Activated CD4-positive, alpha-beta T cell treated with anti-CD3 and anti-CD28 coated beads, Interleukin-2, amount 50 U/mL, for 1 hour (primary cell): ENCODE measurements around the gene ZFPM1.

Source experiments
- DNase-seq: peaks from one replicate; pipeline ENCODE4 v3.0.0-alpha.2; 2020

The ZFPM1 gene

DNA sequence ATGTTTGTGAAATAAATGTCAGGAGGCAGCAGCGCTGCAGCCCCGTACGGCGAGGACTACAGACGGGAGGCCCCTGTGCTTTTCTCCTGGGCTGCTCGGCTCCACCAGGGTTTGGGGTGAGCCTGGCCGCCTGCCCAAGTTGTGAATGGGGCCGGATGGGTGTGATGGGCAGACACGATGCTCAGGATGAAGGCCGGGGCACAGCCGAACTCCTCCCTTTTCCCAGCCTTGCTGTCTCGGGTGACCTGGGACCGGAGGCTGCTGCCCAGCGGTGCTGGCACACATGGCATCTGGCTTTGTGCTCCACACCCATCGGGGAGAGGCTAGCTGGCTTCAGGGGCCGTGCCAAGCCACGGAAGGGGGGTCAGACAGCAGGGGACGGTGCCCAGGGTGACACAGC is 34.2 kb upstream of the ZFPM1 start:
- DNase-seq, result no peak

DNA sequence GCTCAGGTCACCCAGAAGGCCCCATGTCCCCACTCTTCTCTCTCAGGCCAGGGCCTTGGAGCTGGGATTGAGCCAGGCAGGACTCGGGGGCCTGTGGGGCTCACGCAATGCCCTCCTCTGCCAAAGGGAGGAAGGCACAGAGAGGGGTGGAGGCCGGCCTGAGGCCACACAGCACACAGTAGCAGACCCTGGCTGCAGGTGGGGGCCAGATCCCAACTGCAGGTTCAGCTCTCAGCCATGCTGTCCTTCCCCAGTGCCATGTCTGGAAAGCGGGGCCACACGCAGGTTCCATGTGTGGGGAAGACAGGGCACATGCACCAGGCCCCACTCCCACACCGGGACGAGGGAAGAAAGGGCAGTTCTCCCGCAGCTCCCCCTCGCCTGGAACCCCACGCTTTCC is 33.3 kb upstream of the ZFPM1 start:
- no peak for DNase-seq

GRCh38 chr16:88420496-88420895 is 32.6 kb upstream of the ZFPM1 start:
- DNase-seq, result no peak

- no peak for DNase-seq
These were observed 31.8 kb upstream of the ZFPM1 start for GRCh38 chr16:88421301-88421700.

- no peak for DNase-seq
These were observed 31.1 kb upstream of the ZFPM1 start for GRCh38 chr16:88421871-88422433.

- DNase-seq, result no peak
These were observed 30.2 kb upstream of the ZFPM1 start for GRCh38 chr16:88422733-88423447.

DNA sequence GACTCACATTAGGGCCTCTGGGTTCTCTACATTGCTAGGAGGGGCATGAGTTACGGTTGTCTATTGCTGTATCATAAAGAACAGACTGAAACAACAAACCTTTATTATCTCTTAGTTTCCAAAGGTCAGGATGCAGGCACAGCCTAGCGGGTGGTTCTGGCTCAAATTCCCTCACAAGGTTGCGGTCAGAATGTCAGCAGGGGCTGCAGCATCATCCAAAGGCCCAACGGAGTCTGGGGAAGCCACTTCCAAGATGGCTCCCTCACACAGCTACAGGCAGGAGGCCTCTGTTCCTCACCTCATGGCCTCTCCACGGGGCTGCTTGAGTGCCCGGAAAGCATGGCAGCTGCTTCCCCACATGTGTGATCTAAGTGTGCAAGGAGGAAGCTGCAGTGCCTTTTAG is 29.6 kb upstream of the ZFPM1 start:
- DNase-seq, result no peak

DNA sequence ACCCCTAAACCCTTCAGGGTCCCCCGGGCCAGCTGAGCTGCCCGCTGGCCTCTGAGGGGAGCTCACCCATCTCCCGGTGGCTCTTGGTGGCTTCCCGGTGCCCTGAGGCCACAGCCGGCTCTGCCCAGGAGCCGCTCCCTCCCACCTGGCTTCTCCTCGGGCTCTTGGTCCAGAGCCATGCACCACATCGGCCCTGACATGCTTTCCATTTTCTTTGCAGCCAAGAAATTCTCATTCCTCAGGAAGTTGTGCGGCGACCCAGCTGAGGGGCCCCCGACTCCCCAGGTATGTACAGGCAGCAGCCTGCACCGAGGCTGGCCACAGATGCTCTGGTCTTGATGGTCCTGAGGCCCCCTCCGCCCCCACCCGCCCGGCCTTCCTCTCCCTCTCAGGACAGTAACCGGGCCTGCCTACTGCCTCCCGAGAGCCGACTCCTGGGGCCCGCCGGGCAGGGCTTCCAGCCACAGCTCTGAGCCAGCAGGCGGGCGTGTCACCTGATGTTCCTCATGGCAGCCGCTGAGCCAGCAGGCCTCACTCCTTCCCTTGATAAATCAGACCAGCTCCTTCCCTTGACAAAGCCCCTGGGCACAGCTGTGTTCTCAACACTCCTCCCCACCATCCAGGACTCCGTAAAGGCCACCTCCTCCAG is 28.4 kb upstream of the ZFPM1 start:
- no peak for DNase-seq

- DNase-seq, result no peak
These were observed 27.1 kb upstream of the ZFPM1 start for GRCh38 chr16:88426018-88426417.

DNA sequence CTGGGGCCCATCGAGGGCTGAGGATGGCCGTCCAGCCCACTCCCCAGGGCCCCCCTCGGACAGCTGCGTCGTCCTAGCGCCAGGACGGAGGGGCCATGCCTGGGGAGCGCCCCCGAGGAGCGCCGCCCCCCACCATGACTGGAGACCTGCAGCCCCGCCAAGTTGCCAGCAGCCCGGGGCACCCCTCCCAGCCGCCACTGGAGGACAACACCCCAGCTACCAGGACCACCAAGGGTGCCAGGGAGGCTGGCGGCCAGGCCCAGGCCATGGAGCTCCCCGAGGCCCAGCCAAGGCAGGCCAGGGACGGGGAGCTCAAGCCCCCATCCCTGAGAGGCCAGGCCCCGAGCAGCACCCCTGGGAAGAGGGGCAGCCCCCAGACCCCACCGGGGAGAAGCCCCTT is 25.7 kb upstream of the ZFPM1 start:
- DNase-seq, result no peak

DNA sequence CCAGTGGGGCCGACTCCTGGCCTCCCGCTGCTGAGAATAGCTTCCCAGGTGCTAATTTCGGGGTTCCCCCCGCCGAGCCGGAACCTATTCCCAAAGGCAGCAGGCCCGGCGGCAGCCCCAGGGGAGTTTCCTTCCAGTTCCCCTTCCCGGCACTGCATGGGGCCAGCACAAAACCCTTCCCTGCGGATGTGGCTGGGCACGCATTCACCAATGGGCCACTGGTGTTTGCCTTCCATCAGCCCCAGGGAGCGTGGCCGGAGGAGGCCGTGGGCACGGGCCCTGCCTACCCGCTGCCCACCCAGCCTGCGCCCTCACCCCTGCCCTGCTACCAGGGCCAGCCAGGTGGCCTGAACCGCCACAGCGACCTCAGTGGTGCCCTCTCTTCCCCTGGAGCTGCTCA is 24.9 kb upstream of the ZFPM1 start:
- no peak for DNase-seq

- no peak for DNase-seq
These were observed 24.3 kb upstream of the ZFPM1 start for GRCh38 chr16:88428616-88429386.

GRCh38 chr16:88429387-88430184 is 23.5 kb upstream of the ZFPM1 start:
- no peak for DNase-seq

GRCh38 chr16:88430185-88430523 is 22.9 kb upstream of the ZFPM1 start:
- DNase-seq, result no peak

- DNase-seq, result peak; percentile 42
These were observed 22.3 kb upstream of the ZFPM1 start for GRCh38 chr16:88430524-88431446.

- no peak for DNase-seq
These were observed 21.4 kb upstream of the ZFPM1 start for GRCh38 chr16:88431651-88432050.

- no peak for DNase-seq
These were observed 20.9 kb upstream of the ZFPM1 start for GRCh38 chr16:88432174-88432573.

DNA sequence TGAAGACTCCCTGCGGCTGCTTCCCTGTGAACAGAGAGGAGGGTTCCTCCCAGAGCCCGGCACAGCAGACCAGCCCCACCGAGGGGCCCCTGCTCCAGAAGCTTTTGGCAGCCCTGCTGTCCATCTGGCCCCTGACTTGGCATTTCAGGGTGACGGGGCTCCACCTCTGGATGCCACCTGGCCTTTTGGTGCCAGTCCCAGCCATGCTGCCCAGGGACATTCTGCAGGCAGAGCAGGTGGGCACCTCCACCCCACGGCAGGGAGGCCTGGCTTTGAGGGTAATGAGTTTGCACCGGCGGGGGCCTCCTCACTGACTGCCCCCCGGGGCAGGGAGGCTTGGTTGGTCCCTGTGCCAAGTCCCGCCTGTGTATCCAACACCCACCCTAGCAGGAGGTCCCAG is 20.3 kb upstream of the ZFPM1 start:
- DNase-seq, result no peak

DNA sequence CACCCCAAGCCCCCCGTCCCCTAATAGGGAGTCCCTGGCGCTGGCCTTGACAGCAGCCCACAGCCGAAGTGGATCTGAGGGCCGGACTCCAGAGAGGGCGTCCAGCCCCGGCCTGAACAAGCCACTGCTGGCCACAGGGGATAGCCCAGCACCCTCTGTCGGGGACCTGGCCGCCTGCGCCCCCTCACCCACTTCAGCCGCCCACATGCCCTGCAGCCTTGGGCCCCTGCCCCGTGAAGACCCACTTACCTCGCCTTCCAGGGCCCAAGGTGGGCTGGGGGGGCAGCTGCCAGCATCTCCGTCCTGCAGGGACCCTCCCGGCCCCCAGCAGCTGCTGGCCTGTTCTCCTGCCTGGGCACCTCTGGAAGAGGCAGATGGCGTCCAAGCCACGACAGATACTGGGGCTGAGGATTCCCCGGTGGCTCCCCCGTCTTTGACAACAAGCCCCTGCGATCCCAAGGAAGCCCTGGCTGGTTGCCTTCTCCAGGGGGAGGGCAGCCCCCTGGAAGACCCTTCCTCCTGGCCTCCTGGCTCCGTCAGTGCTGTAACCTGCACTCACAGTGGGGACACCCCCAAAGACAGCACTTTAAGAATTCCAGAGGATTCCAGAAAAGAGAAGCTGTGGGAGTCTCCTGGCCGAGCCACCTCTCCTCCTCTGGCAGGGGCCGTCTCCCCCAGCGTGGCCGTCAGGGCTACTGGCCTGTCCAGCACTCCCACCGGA is 19.3 kb upstream of the ZFPM1 start:
- DNase-seq, result no peak

DNA sequence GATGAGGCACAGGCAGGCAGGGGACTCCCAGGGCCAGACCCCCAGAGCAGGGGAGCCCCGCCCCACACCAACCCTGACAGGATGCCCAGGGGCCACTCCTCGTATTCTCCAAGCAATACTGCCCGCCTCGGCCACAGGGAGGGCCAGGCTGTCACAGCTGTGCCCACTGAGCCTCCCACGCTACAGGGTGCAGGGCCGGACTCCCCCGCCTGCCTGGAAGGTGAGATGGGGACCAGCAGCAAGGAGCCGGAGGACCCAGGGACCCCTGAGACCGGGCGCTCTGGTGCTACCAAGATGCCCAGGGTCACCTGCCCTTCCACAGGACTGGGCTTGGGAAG is 18.8 kb upstream of the ZFPM1 start:
- DNase-seq, result no peak

DNA sequence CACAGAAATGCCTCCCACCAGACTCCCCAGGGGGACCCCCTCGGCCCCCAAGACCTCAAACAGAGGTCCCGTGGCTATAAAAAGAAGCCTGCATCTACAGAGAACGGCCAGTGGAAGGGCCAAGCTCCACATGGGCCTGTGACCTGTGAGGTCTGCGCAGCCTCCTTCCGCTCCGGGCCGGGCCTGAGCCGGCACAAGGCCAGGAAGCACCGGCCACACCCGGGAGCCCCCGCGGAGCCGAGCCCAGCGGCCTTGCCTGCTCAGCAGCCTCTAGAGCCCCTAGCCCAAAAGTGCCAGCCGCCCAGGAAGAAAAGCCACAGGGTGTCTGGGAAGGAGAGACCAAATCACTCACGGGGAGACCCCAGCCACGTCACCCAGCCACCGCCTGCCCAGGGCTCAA is 18.3 kb upstream of the ZFPM1 start:
- DNase-seq, result no peak
